HG03060 (cell line): ENCODE data around the gene INSIG1.

ENCODE experiments used
- ATAC-seq: cut with Tn5 transposase; IDR thresholded peaks from one replicate; pipeline ENCODE4 v1.9.1; 2021; ENCODE audit warnings: low read depth, moderate number of reproducible peaks; ENCODE audit not compliant: unreplicated experiment

INSIG1 gene

DNA sequence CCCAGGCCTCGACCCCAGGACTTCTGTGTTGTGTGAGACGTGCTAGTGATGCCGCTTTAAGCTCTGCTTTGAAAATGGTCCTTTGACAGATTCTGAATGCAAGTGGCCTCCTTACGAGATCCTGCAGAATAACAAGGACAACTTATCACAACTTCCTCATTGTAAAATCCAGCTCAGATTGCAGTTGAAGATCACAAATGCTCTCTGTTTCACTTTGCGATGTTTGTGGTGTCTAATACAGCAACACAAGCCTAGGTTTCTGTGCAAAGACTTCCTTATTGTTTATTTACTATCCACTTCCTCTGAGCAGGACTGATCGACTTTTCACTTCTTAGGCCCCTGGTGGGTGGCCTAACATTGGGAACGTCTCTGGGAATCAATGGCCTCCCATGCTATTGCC lies 31.7 kb upstream of the INSIG1 start:
- no peak for ATAC-seq

DNA sequence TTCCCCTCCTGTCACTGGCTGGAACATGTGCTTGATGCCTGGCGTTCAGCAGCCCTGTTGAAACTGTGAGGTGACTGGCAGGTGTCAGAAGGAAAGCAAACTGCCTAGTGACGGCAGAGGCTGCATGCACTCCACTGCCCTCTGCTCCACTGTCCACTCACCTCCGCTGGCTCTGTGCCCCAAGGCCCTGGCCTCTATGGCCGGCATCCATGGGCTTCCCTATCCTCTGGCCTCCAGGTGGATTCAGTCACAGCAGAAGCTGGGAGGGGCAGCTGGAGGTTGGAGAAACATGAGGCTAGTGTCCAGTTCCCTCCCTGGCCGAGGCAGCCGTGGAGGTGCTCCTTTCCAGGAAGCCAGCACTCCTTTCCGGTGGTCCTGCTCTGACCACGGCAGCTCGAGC lies 31.2 kb upstream of the INSIG1 start:
- no peak for ATAC-seq

GRCh38 chr7:155267023-155267422 lies 30.7 kb upstream of the INSIG1 start:
- no peak for ATAC-seq

GRCh38 chr7:155267436-155267835 lies 30.2 kb upstream of the INSIG1 start:
- no peak for ATAC-seq

DNA sequence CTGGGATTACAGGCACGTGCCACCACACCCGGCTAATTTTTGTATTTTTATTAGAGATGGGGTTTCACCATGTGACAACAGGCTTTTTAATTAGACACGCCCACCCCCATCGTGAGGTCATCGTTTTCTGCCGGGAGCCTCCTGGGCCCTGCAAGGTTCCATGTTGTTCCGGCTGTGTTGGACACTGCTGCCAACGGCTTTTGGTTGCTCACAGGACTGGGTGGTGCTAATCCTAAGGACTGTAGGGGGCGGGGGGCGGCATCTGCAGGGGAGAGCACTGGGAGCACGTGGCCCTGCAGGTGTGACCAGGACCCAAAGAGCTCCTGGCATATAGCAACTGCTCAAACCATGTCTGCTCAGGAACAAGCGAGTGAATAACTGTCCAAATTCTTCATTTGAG lies 29.5 kb upstream of the INSIG1 start:
- ATAC-seq: no peak

DNA sequence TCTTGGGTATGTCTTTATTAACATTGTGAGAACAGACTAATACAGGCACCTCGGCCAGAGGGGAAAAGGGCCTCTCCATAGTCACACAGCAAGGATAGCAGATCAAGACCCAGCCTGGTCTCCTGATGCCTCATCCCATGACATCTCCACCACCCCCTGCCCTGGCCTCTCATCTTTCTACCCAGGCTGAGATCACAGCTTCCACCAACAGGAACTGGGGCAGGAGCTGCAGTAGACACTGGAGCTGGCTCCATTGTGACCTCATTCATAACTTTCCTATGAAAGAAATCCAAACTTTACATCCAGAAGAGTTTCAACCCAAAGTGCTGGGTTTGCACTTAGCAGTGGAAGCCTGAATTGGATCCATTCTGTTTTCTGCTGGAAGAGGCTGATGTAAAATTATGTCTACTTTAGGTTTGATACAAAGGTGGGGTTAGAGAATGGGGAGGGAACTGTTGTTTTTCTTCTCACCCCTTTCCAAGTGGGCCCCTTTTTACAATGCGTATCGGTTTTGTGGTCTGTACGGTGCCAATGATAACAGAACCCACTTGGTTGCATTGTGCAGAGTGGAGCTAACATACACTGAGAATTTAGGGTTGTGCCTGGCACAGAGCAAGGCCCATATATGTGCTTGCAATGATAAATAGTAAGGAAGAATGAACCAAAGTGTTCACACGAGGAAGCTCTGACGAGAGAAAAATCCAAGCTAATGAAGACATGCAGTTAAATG lies 28.6 kb upstream of the INSIG1 start:
- ATAC-seq: no peak

DNA sequence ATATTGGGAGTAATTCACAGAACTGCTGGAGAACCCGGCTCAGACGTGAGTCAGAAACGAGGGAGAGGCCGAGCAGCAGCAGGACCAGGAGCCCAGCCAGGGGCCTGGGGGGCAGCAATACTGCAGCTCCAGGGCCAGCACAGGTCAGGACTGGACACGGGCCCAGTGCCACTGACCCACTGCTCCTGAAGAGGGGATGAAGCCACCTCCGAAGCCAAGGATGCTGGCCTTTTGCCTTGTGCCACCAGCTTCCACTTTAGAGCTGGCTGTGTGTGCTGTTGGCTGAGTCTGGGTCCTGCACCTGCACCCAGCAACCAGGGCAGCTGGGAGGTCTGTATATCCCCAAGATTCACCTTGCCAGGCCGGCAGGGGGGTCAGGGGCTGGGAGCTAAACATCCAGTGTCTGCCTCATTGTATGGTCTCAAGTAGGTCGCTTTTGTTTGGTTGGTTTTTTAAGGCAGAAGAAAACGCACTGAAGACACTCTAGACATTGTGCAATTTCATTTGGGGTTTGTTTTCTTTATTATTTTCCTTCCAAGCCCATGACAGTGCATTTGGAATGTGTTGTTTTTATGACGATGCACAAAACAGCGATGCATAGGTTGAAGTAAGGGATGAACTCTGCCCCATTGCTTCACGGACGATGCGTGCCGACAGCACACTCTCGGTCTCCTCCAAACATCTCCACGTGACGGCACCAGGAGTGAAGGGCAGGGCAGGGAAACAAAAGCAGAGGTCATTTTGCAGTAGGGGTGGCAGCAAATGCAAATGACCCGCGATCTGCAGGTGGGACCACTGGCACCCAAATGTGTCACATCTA lies 27.7 kb upstream of the INSIG1 start:
- no peak for ATAC-seq

DNA sequence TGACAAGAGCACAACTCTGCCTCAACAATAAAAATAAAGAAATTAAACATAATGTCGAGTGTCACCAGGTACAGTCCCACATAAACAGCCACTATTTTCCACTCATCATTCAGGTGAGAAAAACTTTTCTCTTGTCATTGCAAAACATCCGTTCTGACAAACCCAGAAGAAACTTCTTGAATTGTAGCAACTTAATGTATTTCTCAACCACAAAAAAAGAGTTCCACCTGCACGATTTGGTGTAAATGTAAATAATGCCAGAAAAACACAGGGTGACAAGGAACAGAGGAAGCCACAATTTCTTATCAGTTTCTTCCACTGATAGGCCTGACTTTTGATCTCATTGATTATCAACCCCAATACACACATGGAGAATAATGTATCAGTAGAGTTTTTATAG lies 26.8 kb upstream of the INSIG1 start:
- ATAC-seq: no peak

DNA sequence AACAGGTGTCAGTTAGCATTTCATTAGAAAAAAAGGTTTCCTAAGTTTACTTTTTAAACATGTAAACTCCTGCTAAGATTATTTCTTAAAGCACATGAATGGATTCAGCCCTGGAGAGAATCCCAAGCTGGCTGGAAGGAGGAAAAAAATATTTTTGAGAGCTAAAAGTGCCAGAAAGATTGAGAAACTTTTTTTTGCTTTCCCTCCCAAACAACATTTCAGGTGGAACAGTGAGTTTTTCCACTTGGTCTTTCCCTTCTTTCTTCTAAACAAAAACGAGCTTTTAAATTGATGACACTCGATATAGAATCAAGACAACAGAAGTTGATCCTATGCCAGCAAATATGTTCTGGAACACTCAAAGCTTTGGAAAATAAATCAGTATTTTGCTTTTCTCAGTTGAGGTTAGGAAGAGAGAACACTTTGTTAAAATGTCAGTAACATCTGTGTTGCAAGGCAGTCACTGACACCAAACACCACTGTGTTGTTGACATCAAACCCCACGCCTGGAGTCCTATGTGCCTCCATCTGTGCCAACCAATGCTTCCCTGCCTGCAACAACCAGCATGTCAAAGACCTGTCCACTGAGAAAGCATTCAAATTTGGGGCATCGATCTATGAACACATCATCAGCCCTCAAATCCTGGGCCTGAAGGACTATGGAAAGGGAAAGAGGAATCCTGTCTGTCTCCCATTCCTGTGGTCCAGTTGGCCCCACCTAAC lies 22.9 kb upstream of the INSIG1 start:
- no peak for ATAC-seq

- no peak for ATAC-seq
Observed at GRCh38 chr7:155276042-155276799, 21.5 kb upstream of the INSIG1 start.

- no peak for ATAC-seq
Observed at GRCh38 chr7:155276800-155277375, 20.8 kb upstream of the INSIG1 start.

DNA sequence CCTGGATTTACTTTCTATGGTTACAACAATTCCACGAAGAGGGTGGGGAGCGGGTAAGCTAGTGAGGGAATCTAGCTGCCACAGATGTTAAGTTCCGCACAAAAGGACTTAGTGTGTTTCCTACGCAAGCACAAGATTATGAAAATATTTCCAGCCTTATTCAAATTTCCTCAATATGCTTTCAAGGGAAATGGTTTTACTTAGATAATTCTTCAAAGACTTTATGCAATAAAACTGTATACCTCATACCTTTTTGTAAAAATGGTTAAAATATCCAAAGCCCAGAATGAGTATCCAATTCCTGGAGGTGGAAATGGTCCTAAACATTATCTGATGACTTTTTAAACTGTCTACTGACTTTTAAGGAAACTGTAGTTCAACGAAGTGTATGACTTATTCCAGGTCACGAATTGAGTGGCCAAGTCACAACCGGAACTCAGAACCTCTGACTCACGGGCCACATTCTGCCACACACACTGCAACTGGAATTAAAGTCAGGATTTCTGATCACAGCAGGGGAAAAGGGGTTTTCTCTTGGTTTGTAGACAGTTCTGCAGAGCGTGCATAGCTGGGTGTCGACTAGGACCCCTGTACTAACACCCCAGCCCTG lies 20.2 kb upstream of the INSIG1 start:
- ATAC-seq: no peak

DNA sequence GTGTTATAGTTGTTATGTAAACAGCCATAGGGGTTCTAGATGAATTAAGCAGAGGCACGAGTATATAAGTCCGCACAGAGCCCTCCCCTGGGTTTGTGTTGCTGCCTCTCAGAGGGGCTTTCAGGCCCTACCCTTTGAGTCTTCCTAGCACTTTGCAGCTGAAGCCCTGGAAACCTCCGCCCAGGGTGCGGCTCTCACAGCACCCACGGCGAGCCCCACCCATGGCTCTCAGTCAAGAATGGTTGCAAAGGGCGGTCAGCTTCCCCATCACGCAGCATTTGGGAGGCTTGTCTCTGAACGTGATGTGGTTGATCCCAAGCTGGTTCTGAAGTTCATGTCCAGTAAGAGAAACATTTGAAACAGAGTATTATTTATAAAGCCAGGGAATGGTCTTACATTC lies 18.8 kb upstream of the INSIG1 start:
- no peak for ATAC-seq

- ATAC-seq: no peak
Observed at GRCh38 chr7:155279787-155280445, 17.8 kb upstream of the INSIG1 start.

GRCh38 chr7:155280446-155281397 lies 17.0 kb upstream of the INSIG1 start:
- no peak for ATAC-seq

- ATAC-seq: no peak
Observed at GRCh38 chr7:155281398-155281969, 16.2 kb upstream of the INSIG1 start.

GRCh38 chr7:155282671-155283070 lies 15.0 kb upstream of the INSIG1 start:
- ATAC-seq: no peak
